Hippocampal formation (tissue), 2 donors: Measurements from ENCODE around the gene ALS2.
"Not testable (repeated sequence)": the region's sequence is repeated elsewhere in the genome, so short reads cannot be mapped to it uniquely, and the experiment has no call there.

Experiments
- DNase-seq, 2 donors: peaks; one replicate each; lab custom pipeline; 2025; lab: John Stamatoyannopoulos, UW

Gene ALS2

GRCh38 chr2:201793631-201794030 is 12.9 kb upstream of the ALS2 start:
- DNase-seq: no peak

DNA sequence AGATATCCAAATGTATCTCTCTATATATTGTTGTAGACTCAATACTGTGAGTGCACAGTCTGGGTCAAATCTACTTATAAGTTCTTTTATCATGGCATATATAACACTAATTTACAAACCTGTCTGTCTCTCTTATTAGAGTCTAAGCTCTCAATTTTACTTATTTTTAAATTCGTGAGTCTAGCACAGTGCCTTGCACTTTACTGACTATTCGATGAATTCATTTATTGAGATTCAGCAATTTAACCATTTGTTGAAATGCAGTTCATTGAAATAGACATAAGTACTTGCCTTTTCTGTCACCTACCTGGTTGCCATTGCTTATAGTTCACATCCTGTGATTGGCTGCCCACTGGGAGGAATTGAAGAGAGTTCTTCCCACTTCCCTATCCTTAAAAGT is 10.3 kb upstream of the ALS2 start:
- DNase-seq: no peak

DNA sequence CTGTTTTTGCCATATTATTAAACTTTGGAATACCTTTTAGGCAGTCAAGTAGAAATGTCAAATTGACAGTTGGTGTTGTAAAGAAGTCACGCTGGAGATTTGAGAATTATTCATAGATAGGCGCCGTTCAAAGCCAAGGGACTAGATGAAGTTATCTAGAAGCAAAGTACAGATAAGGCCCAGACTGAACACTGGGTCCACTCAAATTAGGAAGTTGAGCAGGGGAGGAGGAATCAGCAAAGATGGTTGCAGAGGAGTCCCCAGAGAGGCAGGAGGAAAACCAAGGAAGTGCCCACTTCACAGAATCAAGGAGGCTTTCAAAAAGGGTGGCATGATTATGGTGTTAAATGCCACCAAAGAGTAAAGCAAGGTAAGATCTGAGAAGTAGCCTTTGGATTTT is 9.6 kb upstream of the ALS2 start:
- DNase-seq: no peak

GRCh38 chr2:201789395-201789794 is 8.7 kb upstream of the ALS2 start:
- no peak for DNase-seq

DNA sequence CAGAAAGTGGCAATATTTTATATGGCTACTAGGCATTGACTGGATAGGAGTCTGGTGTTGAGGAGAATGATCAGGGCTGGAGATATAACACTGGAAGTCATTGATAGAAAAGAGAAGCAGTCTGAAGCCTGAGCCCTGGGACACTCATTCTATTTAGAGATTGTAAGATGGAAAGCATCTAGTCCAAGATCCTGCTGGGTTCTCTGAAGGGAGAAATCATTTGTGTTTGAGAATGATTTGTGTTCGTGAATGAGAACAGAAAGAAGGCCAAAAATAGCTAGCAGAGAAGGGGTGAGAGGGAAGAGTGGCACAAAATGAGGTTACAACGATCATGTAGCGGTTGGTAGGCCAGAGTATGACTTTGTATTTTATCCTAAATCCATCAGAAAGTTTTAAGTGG is 7.6 kb upstream of the ALS2 start:
- DNase-seq: no peak

DNA sequence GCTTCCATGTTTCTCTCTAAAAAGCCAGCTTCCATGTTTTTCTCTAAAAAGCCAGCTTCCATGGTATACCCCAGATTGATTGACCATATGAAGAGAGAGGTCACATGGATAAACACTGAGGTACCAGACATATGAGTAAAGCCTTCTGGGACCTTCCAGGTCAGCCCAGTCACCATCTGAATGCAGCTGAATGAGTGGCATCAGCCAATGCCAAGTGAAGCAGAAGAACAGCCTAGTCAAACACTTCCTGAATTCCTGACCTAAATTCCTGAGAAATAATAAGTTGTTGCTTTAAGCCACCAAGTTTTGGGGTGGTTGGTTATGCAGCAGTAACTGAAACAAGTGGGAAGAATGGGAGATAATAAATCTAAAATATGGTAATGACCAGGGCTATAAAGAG is 5.7 kb upstream of the ALS2 start:
- no peak for DNase-seq

GRCh38 chr2:201785135-201785534 is 4.4 kb upstream of the ALS2 start:
- no peak for DNase-seq

- no peak for DNase-seq
Measured at GRCh38 chr2:201784563-201784962, 3.8 kb upstream of the ALS2 start.

GRCh38 chr2:201781557-201782051 is 871 bp upstream of the ALS2 start:
- DNase-seq: no peak

DNA sequence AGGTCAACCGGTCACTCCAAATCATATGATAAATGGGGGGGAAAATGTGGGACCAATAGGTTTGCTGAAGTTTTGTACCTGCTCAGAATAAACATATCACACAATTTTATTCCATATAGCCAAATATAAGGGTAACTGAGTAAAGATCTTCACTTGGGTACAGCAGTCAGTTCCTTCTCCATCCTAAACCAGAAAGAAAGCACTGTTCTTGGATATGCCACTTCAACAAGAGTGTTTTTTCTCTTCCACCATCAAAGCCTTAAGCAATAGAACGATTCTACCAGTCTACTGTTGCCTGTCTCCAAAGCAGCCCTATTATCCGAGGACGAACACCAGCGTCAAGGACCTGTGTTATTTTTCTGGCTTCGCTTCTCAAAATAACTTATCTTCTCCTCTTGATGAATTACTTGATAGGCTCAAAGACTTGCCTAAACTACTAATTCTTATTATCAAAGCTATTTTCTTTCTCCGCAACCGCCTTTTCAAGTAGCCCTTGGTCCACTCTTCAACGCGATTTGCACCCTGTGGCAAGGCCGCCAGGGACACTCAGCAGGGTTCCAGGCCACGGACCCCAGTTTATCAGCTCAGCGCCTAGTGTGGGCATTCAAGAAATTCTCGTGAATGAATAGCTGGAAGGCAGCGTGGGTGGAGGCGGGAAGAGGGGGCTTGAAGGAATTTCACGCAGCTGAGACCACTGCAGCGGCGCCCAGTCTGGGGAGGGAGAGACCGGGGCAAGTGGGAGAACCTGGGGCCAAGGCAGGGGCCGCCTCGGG is 646 bp downstream of the ALS2 start:
- no peak for DNase-seq

GRCh38 chr2:201777869-201778268 is 2.9 kb downstream of the ALS2 start:
- no peak for DNase-seq

DNA sequence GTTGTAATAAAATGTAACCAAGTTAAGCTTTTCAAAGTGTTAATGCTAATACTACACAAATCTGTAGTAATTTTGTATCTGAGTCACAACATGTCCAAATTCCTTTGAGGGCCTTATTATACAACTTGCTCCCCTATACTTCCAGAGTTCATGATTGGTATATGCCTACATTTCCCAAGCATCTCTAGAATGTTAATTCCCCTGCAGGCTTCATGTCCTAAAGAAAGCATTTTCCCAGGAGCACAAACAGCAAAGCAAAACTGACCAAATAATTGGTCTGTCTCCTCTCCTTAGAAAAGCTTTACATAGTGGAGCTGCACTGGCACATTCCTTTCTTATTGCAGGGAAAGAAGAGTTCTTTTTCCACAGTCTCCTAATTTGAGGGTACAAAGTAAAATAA is 3.7 kb downstream of the ALS2 start:
- no peak for DNase-seq

- no peak for DNase-seq
Measured at GRCh38 chr2:201775326-201775725, 5.4 kb downstream of the ALS2 start.

GRCh38 chr2:201774546-201774945 is 6.2 kb downstream of the ALS2 start:
- DNase-seq: no peak

- DNase-seq: no peak
Measured at GRCh38 chr2:201773990-201774389, 6.7 kb downstream of the ALS2 start.

- no peak for DNase-seq
Measured at GRCh38 chr2:201769666-201770373, 10.9 kb downstream of the ALS2 start.

GRCh38 chr2:201768918-201769317 is 11.8 kb downstream of the ALS2 start:
- DNase-seq: no peak

DNA sequence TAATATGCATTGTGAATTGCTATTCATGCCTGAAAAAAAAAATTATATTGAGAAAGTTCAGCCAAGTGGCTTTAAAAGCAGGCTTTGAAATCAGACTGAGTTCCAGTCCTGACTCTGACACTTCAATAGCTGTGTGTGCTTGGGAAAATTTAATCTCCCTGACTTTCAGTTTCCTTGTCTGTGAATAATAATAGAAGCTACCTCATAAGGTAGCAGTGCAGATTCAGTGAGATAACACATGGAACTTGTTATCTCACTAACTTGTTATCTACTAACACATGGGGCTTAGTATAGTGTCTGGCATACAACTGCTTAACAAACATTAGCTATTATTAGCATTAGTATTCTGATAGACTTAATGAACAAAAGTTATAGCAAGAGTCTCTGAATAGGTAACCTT is 14.9 kb downstream of the ALS2 start:
- DNase-seq: no peak

GRCh38 chr2:201764469-201764868 is 16.3 kb downstream of the ALS2 start:
- DNase-seq: not testable (repeated sequence)

DNA sequence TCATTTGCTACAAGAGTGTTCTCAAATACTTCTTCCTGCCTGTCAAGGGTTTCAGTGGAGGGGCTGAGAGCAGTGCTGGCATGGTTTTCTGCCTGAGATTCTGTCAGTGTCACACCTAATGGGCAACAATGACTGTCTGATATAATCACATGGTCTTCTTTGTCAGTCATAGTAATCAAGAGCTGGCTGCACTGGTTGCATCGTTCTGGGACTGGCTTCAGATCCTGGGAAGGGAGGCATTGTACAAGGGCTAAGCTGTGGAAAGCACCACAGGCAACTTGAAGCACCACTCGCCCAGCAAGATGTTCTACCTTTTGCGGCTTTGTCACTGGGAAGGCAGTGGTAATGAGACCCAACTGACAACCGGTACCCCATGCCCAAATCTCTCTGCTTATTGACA is 19.6 kb downstream of the ALS2 start:
- no peak for DNase-seq

DNA sequence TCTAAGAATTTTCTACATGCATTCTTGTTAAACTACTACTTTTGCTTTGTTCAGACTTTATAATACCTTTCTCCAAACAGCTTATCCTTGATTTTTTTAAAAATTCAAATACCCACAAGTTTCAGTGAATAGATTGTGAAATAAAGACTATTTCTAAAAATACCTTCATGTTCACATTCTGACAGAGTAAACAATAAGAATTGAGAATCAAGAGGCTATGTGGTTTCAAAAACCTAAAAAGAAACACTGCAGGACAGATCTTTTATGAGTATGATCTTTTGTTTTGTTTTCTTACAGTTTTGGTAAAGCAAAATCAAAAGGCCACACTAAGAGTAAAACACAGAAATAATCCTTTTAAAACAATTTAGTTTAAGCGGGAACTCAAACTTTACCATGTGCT is 21.2 kb downstream of the ALS2 start:
- DNase-seq: no peak

DNA sequence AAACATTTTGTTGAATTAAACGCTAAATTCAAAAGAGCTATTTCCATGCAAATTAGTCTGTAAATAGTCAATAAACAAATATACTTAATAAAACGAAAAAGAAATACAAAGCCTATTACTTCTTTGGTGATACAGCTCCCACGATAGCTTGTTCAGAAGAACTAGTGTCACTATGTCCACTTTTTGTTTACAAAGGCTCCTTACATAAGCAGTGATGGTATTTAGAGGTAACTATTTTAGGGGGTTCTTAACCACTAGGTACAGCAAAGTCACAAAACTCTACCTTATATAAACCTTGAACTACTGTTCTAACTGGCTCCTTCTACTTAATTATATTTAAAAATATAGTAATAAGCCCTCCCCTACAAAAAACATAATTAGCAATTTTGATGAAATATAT is 21.9 kb downstream of the ALS2 start:
- DNase-seq: no peak

DNA sequence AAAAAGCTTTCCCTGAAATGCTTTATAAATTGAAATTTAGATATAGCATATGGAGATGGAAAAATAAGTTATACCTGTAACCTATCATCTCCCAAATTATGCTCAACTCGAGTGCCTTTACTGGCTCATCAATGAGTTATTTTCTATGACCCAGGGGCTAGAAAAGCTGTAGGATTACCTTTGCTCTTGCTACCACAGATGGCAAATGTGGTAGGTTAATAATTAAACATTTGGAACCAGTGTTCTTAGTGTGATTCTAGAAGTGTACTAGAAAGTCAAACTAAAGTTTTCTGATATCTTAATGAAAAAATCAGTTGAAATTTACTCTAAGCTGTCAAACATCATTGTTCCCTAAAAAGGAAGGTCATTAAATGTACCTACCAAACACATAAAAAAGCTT is 22.5 kb downstream of the ALS2 start:
- DNase-seq: no peak
